ENCODE data around the gene ZNF148. TPM values are rescaled to one million over a fixed set of nuclear protein-coding genes. Genes with fewer than 3 reads are reported as not detected.
A peak's percentile ranks its signal among the peaks of the same experiment; 100 is the strongest.

ZNF148 gene
- total RNA-seq, 1 donor from 2014 or later: 51.8 TPM

- DNase-seq (ENCODE audit: low read depth): no peak
These were observed 40.2 kb downstream of the ZNF148 start for GRCh38 chr3:125334675-125335560.

- DNase-seq (ENCODE audit: low read depth): no peak
These were observed 42.6 kb downstream of the ZNF148 start for GRCh38 chr3:125332504-125332903.

- DNase-seq (ENCODE audit: low read depth): peak; percentile 77
These were observed 43.9 kb downstream of the ZNF148 start for GRCh38 chr3:125331243-125331642.

- DNase-seq (ENCODE audit: low read depth): no peak
These were observed 48.2 kb downstream of the ZNF148 start for GRCh38 chr3:125326957-125327356.

GRCh38 chr3:125325746-125326145 is 49.4 kb downstream of the ZNF148 start:
- no peak for DNase-seq (ENCODE audit: low read depth)

GRCh38 chr3:125324341-125324740 is 50.8 kb downstream of the ZNF148 start:
- DNase-seq (ENCODE audit: low read depth): no peak

GRCh38 chr3:125322917-125323316 is 52.2 kb downstream of the ZNF148 start:
- DNase-seq (ENCODE audit: low read depth): no peak

GRCh38 chr3:125322166-125322565 is 53.0 kb downstream of the ZNF148 start:
- DNase-seq (ENCODE audit: low read depth): no peak

- peak; percentile 35 for DNase-seq (ENCODE audit: low read depth)
These were observed 55.4 kb downstream of the ZNF148 start for GRCh38 chr3:125319765-125320164.

GRCh38 chr3:125318871-125319270 is 56.3 kb downstream of the ZNF148 start:
- DNase-seq (ENCODE audit: low read depth): peak; percentile 33

GRCh38 chr3:125318167-125318865 is 56.8 kb downstream of the ZNF148 start:
- peak; percentile 94 for DNase-seq (ENCODE audit: low read depth)

- DNase-seq (ENCODE audit: low read depth): peak; percentile 54
These were observed 57.4 kb downstream of the ZNF148 start for GRCh38 chr3:125317761-125318160.

GRCh38 chr3:125316949-125317348 is 58.2 kb downstream of the ZNF148 start:
- DNase-seq (ENCODE audit: low read depth): no peak

- no peak for DNase-seq (ENCODE audit: low read depth)
These were observed 58.9 kb downstream of the ZNF148 start for GRCh38 chr3:125316246-125316645.

- DNase-seq (ENCODE audit: low read depth): peak; percentile 44
These were observed 62.0 kb downstream of the ZNF148 start for GRCh38 chr3:125313060-125313635.

- peak; percentile 29 for DNase-seq (ENCODE audit: low read depth)
These were observed 64.5 kb downstream of the ZNF148 start for GRCh38 chr3:125310623-125311081.

- DNase-seq (ENCODE audit: low read depth): no peak
These were observed 65.6 kb downstream of the ZNF148 start for GRCh38 chr3:125309476-125309875.

- DNase-seq (ENCODE audit: low read depth): no peak
These were observed 68.5 kb downstream of the ZNF148 start for GRCh38 chr3:125306620-125307019.

GRCh38 chr3:125302932-125303331 is 72.2 kb downstream of the ZNF148 start:
- DNase-seq (ENCODE audit: low read depth): no peak

GRCh38 chr3:125300416-125300815 is 74.7 kb downstream of the ZNF148 start:
- no peak for DNase-seq (ENCODE audit: low read depth)

- no peak for DNase-seq (ENCODE audit: low read depth)
These were observed 80.7 kb downstream of the ZNF148 start for GRCh38 chr3:125294411-125294810.

GRCh38 chr3:125292015-125292414 is 83.1 kb downstream of the ZNF148 start:
- DNase-seq (ENCODE audit: low read depth): no peak
